Heart left ventricle (tissue), 16 donors: ENCODE data around the gene TANGO6. TPM values are rescaled to one million over a fixed set of nuclear protein-coding genes. Genes with fewer than 3 reads are reported as not detected.

Experiments
- ATAC-seq, 4 donors: fragments of 200-7000 bp; cut with Tn5 transposase; one replicate each; pipeline ENCODE4 v1.9.1; 2020 to 2022; ENCODE audit warnings: moderate library complexity in 4 of 4, mild to moderate bottlenecking in 3 of 4, moderate number of reproducible peaks in 1 of 4
- DNase-seq, 5 donors: peaks; one replicate each; pipeline ENCODE4 v3.0.0-alpha.2; 2020
- H3K27ac ChIP-seq, 12 donors: fragments of 200-600 bp; sonication (generic) in 4 of 12; one replicate each; pipeline versions ENCODE4 v1.5.0 to v1.8.0; 2016 to 2022; ENCODE audit warnings: mild to moderate bottlenecking in 2 of 12
- H3K27me3 ChIP-seq, 9 donors: fragments of 200-600 bp; sonication (generic) in 2 of 9; one replicate each; pipeline versions ENCODE4 v1.5.1 to v1.8.0; 2016 to 2022; ENCODE audit warnings: mild to moderate bottlenecking in 3 of 9
- H3K36me3 ChIP-seq, 9 donors: fragments of 200-600 bp; sonication (generic) in 2 of 9; one replicate each; pipeline versions ENCODE4 v1.5.0 to v1.8.0; 2018 to 2022; ENCODE audit warnings: mild to moderate bottlenecking in 2 of 9
- H3K4me1 ChIP-seq, 12 donors: fragments of 200-600 bp; sonication (generic) in 4 of 12; one replicate each; pipeline versions ENCODE4 v1.5.0 to v1.8.0; 2016 to 2022; ENCODE audit warnings: mild to moderate bottlenecking in 3 of 12
- H3K4me3 ChIP-seq, 12 donors: fragments of 200-600 bp; sonication (generic) in 4 of 12; one replicate each; pipeline versions ENCODE4 v1.5.0 to v1.8.0; 2017 to 2022; ENCODE audit warnings: mild to moderate bottlenecking in 9 of 12, moderate library complexity in 4 of 12
- H3K9me3 ChIP-seq, 12 donors: fragments of 200-600 bp; sonication (generic) in 4 of 12; one replicate each; pipeline versions ENCODE4 v1.5.0 to v1.8.0; 2016 to 2022; ENCODE audit warnings: mild to moderate bottlenecking in 1 of 12
- CTCF ChIP-seq, 12 donors: fragments of 200-600 bp; sonication (generic) in 4 of 12; IDR thresholded peaks; one replicate each; pipeline versions ENCODE4 v1.5.0 to v1.8.0; 2018 to 2022; ENCODE audit warnings: antibody characterized with exemption in 12 of 12, mild to moderate bottlenecking in 5 of 12
- POLR2A ChIP-seq, 2 donors: fragments of 450-650 bp; IDR thresholded peaks; one replicate each; pipeline ENCODE4 v1.6.1; 2017; ENCODE audit warnings: antibody characterized with exemption in 2 of 2, mild to moderate bottlenecking in 2 of 2, moderate library complexity in 2 of 2
- WGBS, 4 donors: extraction: QIAGEN DNeasy Blood & Tissue Kit in 2 of 4; methylation state at CpG; one replicate each; pipeline versions ENCODE4 v1.1.5 to v1.1.7; 2013 to 2018; 5-methylcytosine and 5-hydroxymethylcytosine counted together
- intact Hi-C, 10 donors: fragments of 100-400 bp; cut with DNase I; formaldehyde crosslinking; loops; one replicate each; pipeline versions ENCODE4 v1.11.1 to v1.14.2; 2022
- polyA plus RNA-seq, 2 donors: library from polyadenylated mRNA; stranded (reverse); fragments of 200-250 nt; gene quantifications; one replicate each; pipeline ENCODE4 v1.2.3, GENCODE V29; 2013
- total RNA-seq, 9 donors: library from RNA; depleted of rRNA in 2 of 9; stranded (reverse); fragments of >200 nt in 2 of 9; fragmentation: NEBNext Ultra II Directional in 3 of 9; extraction: Animal tissue kit (Norgen Biotek cat#: 25700) in 3 of 9; gene quantifications; one replicate each; pipeline versions ENCODE4 v1.1.0 to v1.2.4, GENCODE V29; 2016 to 2023
- donor health status: ischemic (EF 13 %, LVEDD 7.1; RV severe dilation, severe dysfunction).
- donor health status: healthy with polysubstance abuse.
- donor health status: DM: no; HTN: yes; CAD: no.
- donor health status: DM: no; HTN: no; CAD: no.
- donor health status: ischemic (EF 25% LVEDD 6.9; RV normal size, moderate dysfunction).
- donor health status: ischemic (EF 25% LVEDD 5.7; RV mildly dilated, moderate dysfunction).
- donor health status: healthy.
- donor health status: DM: yes; HTN: yes; CAD: no.
- donor health status: ischemic (EF 35%, LVEDD 5.7; RV mildly dilated, moderate dysfunction).
- donor health status: nonischemic (EF 11% LVEDD 7.7; RV severe dilation, severe dysfunction).
- donor health status: DM: yes; HTN: yes; CAD: no.
- donor health status: PGD.
- donor health status: ischemic (EF 29% LVEDD 5.4; RV normal size, mild dysfunction).
- donor health status: nonischemic (EF 23%, LVEDD 6.1; RV moderate dilation, normal function).

TANGO6 gene
- total and polyA plus RNA-seq, 11 donors: 1.8 to 14.1 (median 8.8) TPM

- DNase-seq: no peak
- 87 to 92% (median 91%) methylated on average over 7 of the region's 7 CpGs for WGBS, 4 donors
- no peaks in the 10 kb centered on the region for H3K9me3 ChIP-seq
- H3K4me1 ChIP-seq: no peaks in the 10 kb centered on the region
- peaks cover 0 to 90% (median 51%) of the 10 kb centered on the region in 9 donors for H3K36me3 ChIP-seq
- no peak overlapping the region for H3K27ac ChIP-seq
- ATAC-seq: no peak
- intact Hi-C loops: no loop called here
- H3K4me3 ChIP-seq: no peak overlapping the region
- no peak for TF ChIP-seq POLR2A (IDR thresholded peaks at IDR 0.05)
- TF ChIP-seq CTCF (IDR thresholded peaks at IDR 0.05): no peak
- no peaks in the 10 kb centered on the region for H3K27me3 ChIP-seq
Observed at GRCh38 chr16:68873635-68874471, 30.5 kb downstream of the TANGO6 start.

GRCh38 chr16:68875871-68876270, 32.5 kb downstream of the TANGO6 start:
- DNase-seq (no peak), ATAC-seq (no peak)
- Histone ChIP-seq H3K4me1 (no peaks in the 10 kb centered on the region), H3K27ac (no peak overlapping the region), H3K4me3 (no peak overlapping the region), H3K9me3 (no peaks in the 10 kb centered on the region), H3K27me3 (no peaks in the 10 kb centered on the region), H3K36me3 (peaks cover 0 to 94% (median 70%) of the 10 kb centered on the region in 9 donors)
- TF ChIP-seq POLR2A (IDR thresholded peaks at IDR 0.05) (no peak), CTCF (IDR thresholded peaks at IDR 0.05) (no peak)
- intact Hi-C loops: no loop called here
- 96 to 99% (median 98%) methylated on average over 3 to 4 of the region's 4 CpGs for WGBS, 4 donors

- intact Hi-C loops: no loop called here
- no peak overlapping the region for H3K4me3 ChIP-seq
- peaks cover 0 to 5% (median 0%) of the 10 kb centered on the region in 12 donors for H3K4me1 ChIP-seq
- peaks cover 0 to 51% (median 44%) of the 10 kb centered on the region in 9 donors for H3K36me3 ChIP-seq
- H3K9me3 ChIP-seq: no peaks in the 10 kb centered on the region
- no peak for ATAC-seq
- no peak for DNase-seq
- no peaks in the 10 kb centered on the region for H3K27me3 ChIP-seq
- H3K27ac ChIP-seq: no peak overlapping the region
- TF ChIP-seq POLR2A (IDR thresholded peaks at IDR 0.05): no peak
- TF ChIP-seq CTCF (IDR thresholded peaks at IDR 0.05): no peak
- 94 to 98% (median 96%) methylated on average over 6 of the region's 6 CpGs for WGBS, 4 donors
Observed at GRCh38 chr16:68883685-68884084, 40.4 kb downstream of the TANGO6 start.

GRCh38 chr16:68884401-68884800, 41.1 kb downstream of the TANGO6 start:
- intact Hi-C loops: no loop called here
- H3K9me3 ChIP-seq: no peaks in the 10 kb centered on the region
- no peak for ATAC-seq

More at GRCh38 chr16:68884401-68884800, 41.1 kb downstream of the TANGO6 start:
- Histone ChIP-seq H3K27ac (no peak overlapping the region), H3K27me3 (no peaks in the 10 kb centered on the region), H3K36me3 (peaks cover 0 to 44% (median 37%) of the 10 kb centered on the region in 9 donors), H3K4me1 (peaks cover 0 to 8% (median 0%) of the 10 kb centered on the region in 12 donors), H3K4me3 (no peak overlapping the region)
- TF ChIP-seq CTCF (IDR thresholded peaks at IDR 0.05): no peak
- TF ChIP-seq POLR2A (IDR thresholded peaks at IDR 0.05): no peak
- WGBS, 4 donors: 94 to 97% (median 97%) methylated on average over 1 of the region's 1 CpG
- DNase-seq: no peak
